IPS DF 19.7 (cell line): ENCODE measurements around the gene DNMT3B.

Experiments used
- DNase-seq: peaks from one replicate; pipeline ENCODE4 v3.0.0-alpha.2; 2013; ENCODE audit warnings: low read depth, low spot score

DNMT3B gene

DNA sequence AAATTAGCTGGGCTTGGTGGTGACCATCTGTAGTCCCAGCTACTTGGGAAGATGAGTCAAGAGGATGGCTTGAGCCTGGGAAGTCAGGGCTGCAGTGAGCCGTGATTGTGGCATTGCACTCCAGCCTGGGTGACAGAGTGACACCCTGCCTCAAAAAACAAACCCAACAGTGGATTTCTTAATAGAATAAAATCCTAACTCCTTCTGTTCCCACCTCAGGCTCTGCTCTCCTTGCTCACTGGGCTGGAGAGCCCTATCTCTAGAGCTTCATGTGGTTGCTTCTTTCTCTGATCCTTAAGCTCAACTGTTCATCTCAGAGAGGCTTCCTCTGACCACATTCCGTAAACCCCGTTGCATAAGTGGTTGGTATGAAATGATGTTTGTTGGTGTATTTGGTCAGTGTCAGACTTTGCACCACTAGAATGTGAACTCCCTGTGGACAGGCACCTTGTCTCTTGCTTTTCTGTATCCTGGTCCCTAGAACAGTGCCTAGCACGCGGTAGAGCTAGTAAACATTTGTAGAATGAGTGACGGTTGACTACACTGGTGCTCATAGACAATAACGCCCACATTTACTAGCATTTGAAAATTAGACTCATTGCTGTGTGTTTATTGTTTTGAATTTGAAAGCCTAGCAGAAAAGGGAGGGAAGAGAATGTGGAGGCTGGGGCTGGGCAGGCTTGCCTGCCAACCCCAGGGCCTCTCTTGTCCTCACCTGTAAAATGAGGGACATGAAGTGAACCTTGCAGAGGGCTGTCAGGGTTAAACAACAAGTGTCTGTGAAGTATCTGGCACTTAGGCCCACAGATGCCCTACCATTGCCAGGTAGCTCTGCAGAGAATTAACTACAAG is 61.8 kb downstream of the DNMT3B start:
- no peak for DNase-seq

- DNase-seq = no peak
These were observed 66.0 kb downstream of the DNMT3B start for GRCh38 chr20:32828029-32828680.

DNA sequence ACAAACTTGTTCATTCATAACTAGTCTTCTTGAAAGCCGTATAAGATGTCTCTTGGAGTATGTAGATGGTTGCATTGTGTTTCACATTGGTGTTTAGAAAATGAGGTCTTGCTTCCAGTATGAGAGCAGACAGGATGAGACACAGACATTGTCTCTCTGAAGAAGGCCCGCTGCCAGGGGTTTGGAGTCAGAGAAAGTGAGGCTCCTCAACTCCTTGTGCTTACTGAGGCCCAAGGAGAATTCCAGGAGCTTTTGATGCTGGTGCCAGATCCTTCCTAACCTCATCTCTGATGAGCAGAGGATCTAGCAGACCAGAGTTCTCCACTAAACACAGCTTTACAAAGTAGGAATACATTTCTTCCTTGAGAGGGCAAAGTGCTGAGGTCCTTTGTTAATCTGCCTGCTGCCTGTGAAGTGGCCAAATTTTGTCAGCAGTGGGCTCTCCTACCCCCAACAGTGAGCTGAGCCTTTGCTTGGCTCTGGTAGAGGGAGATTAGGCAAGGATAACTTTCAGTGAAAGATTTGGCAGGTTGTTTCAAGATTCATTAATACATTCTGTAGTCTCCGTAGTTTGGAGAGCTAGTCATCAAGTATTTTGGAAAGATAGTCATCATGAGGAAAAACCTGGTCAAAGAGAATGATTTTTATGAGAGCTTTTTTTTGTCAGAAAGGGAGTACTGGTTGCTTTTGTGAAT is 67.3 kb downstream of the DNMT3B start:
- DNase-seq = no peak

DNA sequence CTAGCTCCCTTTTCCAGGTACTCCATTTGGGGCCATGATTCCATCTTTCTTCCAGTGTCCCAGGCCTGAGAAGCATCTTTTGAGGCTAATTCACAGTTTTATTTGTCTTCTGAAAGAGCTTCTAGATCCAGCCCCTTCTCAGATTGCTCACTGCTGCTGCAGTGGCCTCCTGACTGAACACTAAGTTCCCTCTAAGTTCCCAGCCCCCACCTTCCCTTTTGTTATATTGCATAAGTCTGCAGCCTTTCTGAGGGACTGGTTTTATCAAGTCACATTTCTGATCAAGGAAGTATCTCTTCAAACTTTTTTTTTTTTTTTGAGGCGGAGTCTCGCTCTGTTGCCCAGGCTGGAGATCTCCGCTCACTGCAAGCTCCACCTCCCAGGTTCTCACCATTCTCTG is 68.3 kb downstream of the DNMT3B start:
- DNase-seq = no peak

DNA sequence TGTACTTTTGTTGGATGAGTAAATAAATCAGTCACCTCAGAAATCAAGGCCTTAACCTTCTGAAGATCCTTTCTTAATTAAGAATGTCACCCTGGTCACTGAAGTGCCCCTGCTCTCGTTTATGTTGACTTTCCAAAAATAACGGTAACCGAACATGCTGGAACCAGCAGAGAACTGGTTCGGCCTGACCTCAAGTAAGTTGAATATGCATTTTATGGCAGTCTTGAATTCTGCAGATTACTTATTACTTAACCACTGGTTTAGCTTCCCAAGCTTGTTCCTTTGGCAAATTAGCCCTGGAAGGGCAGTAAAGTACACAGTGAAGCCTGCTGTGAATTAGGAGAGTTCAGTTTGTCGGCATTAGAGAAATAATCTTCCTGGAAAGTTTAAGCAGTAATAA is 69.8 kb downstream of the DNMT3B start:
- no peak for DNase-seq

DNA sequence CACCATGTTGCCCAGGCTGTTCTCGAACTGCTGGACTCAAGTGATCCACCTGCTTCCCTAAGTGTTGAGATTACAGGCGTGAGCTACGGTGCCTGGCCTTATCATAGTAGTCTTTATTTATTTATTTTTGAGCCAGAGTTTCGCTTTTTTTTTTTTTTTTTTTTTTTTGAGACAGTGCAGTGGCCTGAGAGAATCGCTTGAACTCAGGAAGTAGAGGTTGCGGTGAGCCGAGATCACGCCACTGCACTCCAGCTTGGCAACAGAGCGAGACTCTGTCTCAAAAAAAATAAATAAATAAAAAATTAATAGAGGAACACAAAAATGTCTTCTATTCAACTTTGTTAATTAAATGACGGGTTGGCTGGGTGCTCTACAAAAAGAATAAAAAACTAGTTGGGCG is 70.5 kb downstream of the DNMT3B start:
- no peak for DNase-seq

DNA sequence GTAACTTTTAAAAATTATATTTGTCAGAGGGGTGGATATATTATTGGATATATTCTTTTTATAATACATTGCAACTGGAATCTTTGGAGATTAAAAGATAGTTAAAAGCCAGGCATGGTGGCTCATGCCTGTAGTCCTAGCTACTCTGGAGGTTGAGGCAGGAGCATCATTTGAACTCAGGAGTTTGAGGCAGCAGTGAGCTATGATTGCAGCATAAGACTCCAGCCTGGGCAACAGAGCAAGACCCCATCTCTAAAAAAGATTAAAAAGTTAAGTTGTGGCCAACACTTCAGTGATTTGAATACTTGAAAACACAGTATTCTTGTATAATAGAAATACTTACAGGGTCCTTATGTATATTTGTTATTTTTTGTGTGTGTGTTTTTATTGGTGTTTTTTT is 72.8 kb downstream of the DNMT3B start:
- no peak for DNase-seq

GRCh38 chr20:32837157-32837556 is 75.0 kb downstream of the DNMT3B start:
- no peak for DNase-seq

DNA sequence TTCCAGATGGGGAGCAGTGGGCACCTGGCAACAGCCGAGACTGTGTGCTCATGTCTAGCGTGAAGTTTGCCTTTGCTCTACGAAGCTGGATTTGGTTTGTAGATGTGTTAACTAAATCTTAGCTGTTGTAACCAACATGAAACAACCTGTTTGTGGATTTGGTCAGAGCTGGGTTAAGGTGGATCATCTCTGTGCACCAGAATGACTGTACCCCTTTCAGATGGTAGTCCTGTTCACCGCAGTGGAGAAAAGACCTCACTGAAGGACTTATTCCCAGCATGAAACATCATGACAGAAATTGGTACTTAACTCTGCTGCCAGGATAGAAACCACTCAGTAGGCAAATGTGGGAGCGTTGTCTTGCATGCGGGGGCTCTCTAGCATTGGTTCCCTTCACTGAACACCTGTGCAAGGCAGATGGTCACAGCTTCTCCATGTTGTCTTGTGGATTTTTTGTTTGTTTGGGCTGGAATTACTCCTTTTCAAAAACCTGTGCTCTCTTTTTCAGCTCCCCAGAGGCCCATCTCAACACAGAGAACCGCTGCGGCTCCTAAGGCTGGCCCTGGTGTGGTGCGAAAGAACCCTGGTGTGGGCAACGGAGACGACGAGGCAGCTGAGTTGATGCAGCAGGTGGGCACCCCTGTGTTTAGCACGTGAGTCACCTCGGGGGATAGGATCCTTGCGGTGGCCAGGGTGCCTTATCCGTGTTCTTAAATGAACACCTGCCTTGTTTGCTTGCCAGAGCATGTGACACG is 77.2 kb downstream of the DNMT3B start:
- DNase-seq = no peak

GRCh38 chr20:32839982-32840285 is 77.7 kb downstream of the DNMT3B start:
- no peak for DNase-seq

DNA sequence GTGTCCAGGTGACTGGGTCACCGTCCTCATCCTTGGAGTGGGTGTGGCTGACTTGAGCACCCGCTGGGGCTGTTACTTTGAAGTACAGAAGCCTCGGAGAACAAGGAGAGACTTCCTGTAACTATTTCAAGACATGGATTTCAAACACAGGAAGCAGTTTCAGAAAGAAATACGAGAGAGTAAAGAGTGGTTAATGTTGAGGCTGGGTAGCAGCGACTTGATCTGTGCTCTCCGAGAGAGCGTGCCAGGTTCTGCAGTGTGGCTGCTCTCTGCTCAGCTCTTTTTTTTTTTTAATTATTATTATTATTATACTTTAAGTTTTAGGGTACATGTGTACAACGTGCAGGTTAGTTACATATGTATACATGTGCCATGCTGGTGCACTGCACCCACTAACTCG is 79.0 kb downstream of the DNMT3B start:
- DNase-seq = no peak

- no peak for DNase-seq
These were observed 79.4 kb downstream of the DNMT3B start for GRCh38 chr20:32841632-32842031.

GRCh38 chr20:32842688-32843524 is 80.7 kb downstream of the DNMT3B start:
- DNase-seq = no peak

DNA sequence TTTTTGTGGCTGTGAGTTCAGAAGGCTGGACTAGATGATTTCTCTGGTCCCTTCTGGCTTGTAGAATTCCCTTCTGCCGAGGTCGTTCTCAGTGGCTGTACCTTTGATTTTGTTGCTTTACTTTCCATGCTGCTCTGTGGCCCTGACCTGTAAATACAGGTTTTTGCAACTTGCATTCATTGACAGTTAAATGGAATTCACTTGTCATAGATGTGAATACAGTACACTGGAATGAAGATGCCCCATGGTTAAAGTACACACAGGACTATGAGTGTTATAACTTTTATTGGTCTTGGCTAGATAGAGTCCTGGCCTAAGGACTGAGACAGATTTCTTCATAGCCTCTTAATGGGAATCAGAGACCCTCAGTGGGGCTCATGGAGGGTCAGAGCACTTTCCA is 83.6 kb downstream of the DNMT3B start:
- DNase-seq = no peak

- DNase-seq = no peak
These were observed 84.7 kb downstream of the DNMT3B start for GRCh38 chr20:32846852-32847251.

GRCh38 chr20:32847964-32848363 is 85.8 kb downstream of the DNMT3B start:
- DNase-seq = no peak

DNA sequence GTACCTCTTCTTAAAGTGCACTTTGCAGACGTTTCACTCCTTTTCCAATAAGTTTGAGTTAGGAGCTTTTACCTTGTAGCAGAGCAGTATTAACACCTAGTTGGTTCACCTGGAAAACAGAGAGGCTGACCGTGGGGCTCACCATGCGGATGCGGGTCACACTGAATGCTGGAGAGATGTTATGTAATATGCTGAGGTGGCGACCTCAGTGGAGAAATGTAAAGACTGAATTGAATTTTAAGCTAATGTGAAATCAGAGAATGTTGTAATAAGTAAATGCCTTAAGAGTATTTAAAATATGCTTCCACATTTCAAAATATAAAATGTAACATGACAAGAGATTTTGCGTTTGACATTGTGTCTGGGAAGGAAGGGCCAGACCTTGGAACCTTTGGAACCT is 86.7 kb downstream of the DNMT3B start:
- no peak for DNase-seq

- DNase-seq = no peak
These were observed 87.4 kb downstream of the DNMT3B start for GRCh38 chr20:32849577-32849976.

- DNase-seq = no peak
These were observed 93.2 kb downstream of the DNMT3B start for GRCh38 chr20:32855387-32855786.

GRCh38 chr20:32858189-32858588 is 96.0 kb downstream of the DNMT3B start:
- DNase-seq = peak; percentile 48
